ENCODE results near the gene RDH8.
"Not testable (repeated sequence)": the region's sequence is repeated elsewhere in the genome, so short reads cannot be mapped to it uniquely, and the experiment has no call there.

RDH8 gene

GRCh38 chr19:10018263-10018662 lies 5.0 kb downstream of the RDH8 start:
- TF ChIP-seq CTCF (IDR thresholded peaks at IDR 0.05) = no peak
- Histone ChIP-seq H3K27me3 (peaks cover 0 to 50% of the 10 kb centered on the region in 2 donors), H3K9me3 (no peaks in the 10 kb centered on the region), H3K36me3 (no peaks in the 10 kb centered on the region), H3K4me3 (no peak overlapping the region), H3K4me1 (no peaks in the 10 kb centered on the region), H3K27ac (no peak overlapping the region)
- DNase-seq = no peak
- intact Hi-C loops (cut with DNase I; ENCODE audit: low total_unique reads) = no loop called here

- intact Hi-C loops (cut with DNase I; ENCODE audit: low total_unique reads) = no loop called here
- H3K4me1 ChIP-seq = no peaks in the 10 kb centered on the region
- TF ChIP-seq CTCF (IDR thresholded peaks at IDR 0.05) = no peak
Observed at GRCh38 chr19:10018786-10019185, 5.5 kb downstream of the RDH8 start.

GRCh38 chr19:10019246-10019645 lies 6.0 kb downstream of the RDH8 start:
- Histone ChIP-seq H3K9me3 (no peaks in the 10 kb centered on the region), H3K27ac (no peak overlapping the region), H3K4me3 (no peak overlapping the region), H3K36me3 (no peaks in the 10 kb centered on the region), H3K27me3 (peaks cover 0 to 41% of the 10 kb centered on the region in 2 donors), H3K4me1 (no peaks in the 10 kb centered on the region)
- DNase-seq = no peak
- intact Hi-C loops (cut with DNase I; ENCODE audit: low total_unique reads) = no loop called here
- TF ChIP-seq CTCF (IDR thresholded peaks at IDR 0.05) = no peak

More at GRCh38 chr19:10018786-10019185, 5.5 kb downstream of the RDH8 start:
- H3K27me3 ChIP-seq = peaks cover 0 to 45% of the 10 kb centered on the region in 2 donors
- H3K4me3 ChIP-seq = no peak overlapping the region
- no peak for DNase-seq
- H3K27ac ChIP-seq = no peak overlapping the region
- H3K9me3 ChIP-seq = no peaks in the 10 kb centered on the region
- no peaks in the 10 kb centered on the region for H3K36me3 ChIP-seq

GRCh38 chr19:10020851-10021250 lies 7.6 kb downstream of the RDH8 start:
- Histone ChIP-seq H3K27ac (no peak overlapping the region), H3K9me3 (no peaks in the 10 kb centered on the region), H3K36me3 (no peaks in the 10 kb centered on the region), H3K4me1 (no peaks in the 10 kb centered on the region), H3K4me3 (no peak overlapping the region), H3K27me3 (peaks cover 0 to 28% of the 10 kb centered on the region in 2 donors)
- DNase-seq = no peak
- intact Hi-C loops (cut with DNase I; ENCODE audit: low total_unique reads) = no loop called here
- TF ChIP-seq CTCF (IDR thresholded peaks at IDR 0.05) = no peak

- DNase-seq = no peak
- no peak for TF ChIP-seq CTCF (IDR thresholded peaks at IDR 0.05)
- Histone ChIP-seq H3K36me3 (no peaks in the 10 kb centered on the region), H3K9me3 (no peaks in the 10 kb centered on the region), H3K4me3 (no peak overlapping the region), H3K27me3 (peaks cover 0 to 30% of the 10 kb centered on the region in 2 donors), H3K27ac (no peak overlapping the region), H3K4me1 (no peaks in the 10 kb centered on the region)
- intact Hi-C loops (cut with DNase I; ENCODE audit: low total_unique reads) = no loop called here
Observed at GRCh38 chr19:10021446-10021845, 8.2 kb downstream of the RDH8 start.

GRCh38 chr19:10021863-10022262 lies 8.6 kb downstream of the RDH8 start:
- no peaks in the 10 kb centered on the region for H3K4me1 ChIP-seq
- no peak for DNase-seq
- no peak for TF ChIP-seq CTCF (IDR thresholded peaks at IDR 0.05)
- H3K4me3 ChIP-seq = no peak overlapping the region
- intact Hi-C loops (cut with DNase I; ENCODE audit: low total_unique reads) = no loop called here
- H3K9me3 ChIP-seq = no peaks in the 10 kb centered on the region
- no peaks in the 10 kb centered on the region for H3K36me3 ChIP-seq
- H3K27me3 ChIP-seq = peaks cover 0 to 30% of the 10 kb centered on the region in 2 donors
- no peak overlapping the region for H3K27ac ChIP-seq

- peaks cover 0 to 21% of the 10 kb centered on the region in 2 donors for H3K27me3 ChIP-seq
- H3K4me3 ChIP-seq; H3K4me1 ChIP-seq; intact Hi-C loops (cut with DNase I; ENCODE audit: low total_unique reads); DNase-seq; H3K9me3 ChIP-seq; H3K36me3 ChIP-seq; H3K27ac ChIP-seq: not testable (repeated sequence)
Observed at GRCh38 chr19:10023096-10023495, 9.8 kb downstream of the RDH8 start.
